PFSK-1 (cell line): ENCODE results near the gene ABCC6.

Source experiments
- FOXP2 ChIP-seq: optimal IDR thresholded peaks from 2 replicates; pipeline ENCODE3; 2011; ENCODE audit warnings: borderline replicate concordance, control low read depth, inconsistent platforms; ENCODE audit not compliant: insufficient read depth; ENCODE audit errors: extremely low read length, extremely low read depth
- POLR2AphosphoS5 ChIP-seq: IDR thresholded peaks from 2 replicates; pipeline ENCODE4 v1.6.1; 2012; ENCODE audit warnings: low read depth, mild to moderate bottlenecking, control low read depth, low read length, moderate library complexity
- REST ChIP-seq, 2 experiments: IDR thresholded peaks; 2 replicates each; pipeline versions ENCODE4 v1.6.1 to v1.8.0; 2011 to 2012; ENCODE audit warnings: low read depth in 2 of 2, low read length in 2 of 2, control low read depth in 1 of 2, inconsistent platforms in 1 of 2, mild to moderate bottlenecking in 1 of 2, moderate library complexity in 1 of 2; ENCODE audit not compliant: insufficient read depth in 1 of 2
- SIN3A ChIP-seq: IDR thresholded peaks from 2 replicates; pipeline ENCODE4 v1.6.1; 2012; ENCODE audit warnings: mild to moderate bottlenecking, low read length, moderate library complexity, borderline replicate concordance; ENCODE audit not compliant: insufficient read depth
- TAF1 ChIP-seq: IDR thresholded peaks from 2 replicates; pipeline ENCODE4 v1.6.1; 2012; ENCODE audit warnings: low read length, control low read depth, borderline replicate concordance; ENCODE audit not compliant: insufficient read depth

ABCC6 gene

GRCh38 chr16:16144416-16144815 lies 78.9 kb downstream of the ABCC6 start:
- TF ChIP-seq REST (IDR thresholded peaks at IDR 0.05; ENCODE audit: insufficient read depth in 1 of 2, low read depth in 2 of 2, low read length in 2 of 2) (no peak), TAF1 (no peak), SIN3A (no peak), POLR2AphosphoS5 (no peak), FOXP2 (no peak)

GRCh38 chr16:16143931-16144330 lies 79.4 kb downstream of the ABCC6 start:
- no peak for TF ChIP-seq TAF1
- no peak for TF ChIP-seq POLR2AphosphoS5
- TF ChIP-seq REST (IDR thresholded peaks at IDR 0.05; ENCODE audit: insufficient read depth in 1 of 2, low read depth in 2 of 2, low read length in 2 of 2) = no peak
- TF ChIP-seq FOXP2 = no peak
- no peak for TF ChIP-seq SIN3A

GRCh38 chr16:16143038-16143763 lies 80.1 kb downstream of the ABCC6 start:
- TF ChIP-seq SIN3A (no peak), POLR2AphosphoS5 (no peak), FOXP2 (no peak), TAF1 (no peak), REST (IDR thresholded peaks at IDR 0.05; ENCODE audit: insufficient read depth in 1 of 2, low read depth in 2 of 2, low read length in 2 of 2) (no peak)

- no peak for TF ChIP-seq FOXP2
- TF ChIP-seq REST (IDR thresholded peaks at IDR 0.05; ENCODE audit: insufficient read depth in 1 of 2, low read depth in 2 of 2, low read length in 2 of 2) = no peak
- TF ChIP-seq POLR2AphosphoS5 = no peak
- no peak for TF ChIP-seq TAF1
- no peak for TF ChIP-seq SIN3A
Observed at GRCh38 chr16:16141784-16142396, 81.4 kb downstream of the ABCC6 start.
